ENCODE data around the gene CCDC18. TPM values are rescaled to one million over a fixed set of nuclear protein-coding genes. Genes with fewer than 3 reads are reported as not detected.
"Not testable (repeated sequence)": the region's sequence is repeated elsewhere in the genome, so short reads cannot be mapped to it uniquely, and the experiment has no call there.

The CCDC18 gene, protein sequence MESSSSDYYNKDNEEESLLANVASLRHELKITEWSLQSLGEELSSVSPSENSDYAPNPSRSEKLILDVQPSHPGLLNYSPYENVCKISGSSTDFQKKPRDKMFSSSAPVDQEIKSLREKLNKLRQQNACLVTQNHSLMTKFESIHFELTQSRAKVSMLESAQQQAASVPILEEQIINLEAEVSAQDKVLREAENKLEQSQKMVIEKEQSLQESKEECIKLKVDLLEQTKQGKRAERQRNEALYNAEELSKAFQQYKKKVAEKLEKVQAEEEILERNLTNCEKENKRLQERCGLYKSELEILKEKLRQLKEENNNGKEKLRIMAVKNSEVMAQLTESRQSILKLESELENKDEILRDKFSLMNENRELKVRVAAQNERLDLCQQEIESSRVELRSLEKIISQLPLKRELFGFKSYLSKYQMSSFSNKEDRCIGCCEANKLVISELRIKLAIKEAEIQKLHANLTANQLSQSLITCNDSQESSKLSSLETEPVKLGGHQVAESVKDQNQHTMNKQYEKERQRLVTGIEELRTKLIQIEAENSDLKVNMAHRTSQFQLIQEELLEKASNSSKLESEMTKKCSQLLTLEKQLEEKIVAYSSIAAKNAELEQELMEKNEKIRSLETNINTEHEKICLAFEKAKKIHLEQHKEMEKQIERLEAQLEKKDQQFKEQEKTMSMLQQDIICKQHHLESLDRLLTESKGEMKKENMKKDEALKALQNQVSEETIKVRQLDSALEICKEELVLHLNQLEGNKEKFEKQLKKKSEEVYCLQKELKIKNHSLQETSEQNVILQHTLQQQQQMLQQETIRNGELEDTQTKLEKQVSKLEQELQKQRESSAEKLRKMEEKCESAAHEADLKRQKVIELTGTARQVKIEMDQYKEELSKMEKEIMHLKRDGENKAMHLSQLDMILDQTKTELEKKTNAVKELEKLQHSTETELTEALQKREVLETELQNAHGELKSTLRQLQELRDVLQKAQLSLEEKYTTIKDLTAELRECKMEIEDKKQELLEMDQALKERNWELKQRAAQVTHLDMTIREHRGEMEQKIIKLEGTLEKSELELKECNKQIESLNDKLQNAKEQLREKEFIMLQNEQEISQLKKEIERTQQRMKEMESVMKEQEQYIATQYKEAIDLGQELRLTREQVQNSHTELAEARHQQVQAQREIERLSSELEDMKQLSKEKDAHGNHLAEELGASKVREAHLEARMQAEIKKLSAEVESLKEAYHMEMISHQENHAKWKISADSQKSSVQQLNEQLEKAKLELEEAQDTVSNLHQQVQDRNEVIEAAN (N-terminal part only)
- 4.4 and 9.8 TPM in 2 replicates for total RNA-seq (2014; rRNA removed; shearing (Covaris generic))

DNA sequence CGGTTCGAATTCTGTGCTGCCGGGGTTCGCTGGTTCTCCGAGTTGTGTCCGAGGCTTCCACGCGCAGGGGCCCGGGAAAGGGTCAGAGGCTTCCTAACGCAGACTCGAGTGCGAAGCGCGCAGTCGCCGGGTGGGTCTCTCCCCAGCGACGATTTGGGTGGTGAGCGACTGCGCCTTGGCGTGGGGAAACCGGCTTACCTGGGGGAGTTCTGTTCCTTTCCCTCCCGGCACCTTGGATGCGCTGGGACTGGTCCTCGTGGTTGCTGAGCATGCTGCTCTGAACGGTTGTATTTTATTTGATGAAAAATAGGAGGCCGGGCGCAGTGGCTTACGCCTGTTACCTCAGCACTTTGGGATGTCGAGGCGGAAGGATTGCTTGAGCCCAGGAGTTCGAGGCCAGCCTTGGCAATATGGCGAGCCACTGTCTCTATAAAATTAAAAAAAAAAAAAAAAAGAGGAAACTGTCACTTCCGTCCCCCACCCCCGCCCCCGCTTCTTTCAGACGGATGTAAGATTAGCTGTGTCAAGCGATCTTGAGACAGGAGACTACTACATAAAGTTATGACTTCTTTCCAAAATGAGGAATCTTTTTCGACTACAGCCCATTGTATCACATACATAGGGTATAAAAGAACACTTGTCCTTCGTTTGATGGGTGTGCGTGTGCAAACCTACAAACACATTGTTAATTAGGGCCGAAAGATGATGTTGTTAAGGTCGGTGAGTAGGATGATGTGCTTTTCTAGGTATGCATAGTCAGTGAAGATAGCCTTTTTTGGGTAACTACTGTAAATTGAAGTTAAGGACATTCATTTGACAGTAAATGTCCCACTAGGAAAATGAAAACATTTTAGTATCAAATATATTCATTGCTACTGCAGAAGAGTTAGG lies at the start of gene CCDC18:
Gene CCDC18, plus strand, starts transcription at position 2 of the 891 bp plus-strand sequence. CDS start 2,638 bp downstream, outside the sequence.
- no peak for DNase-seq (ENCODE audit: low spot score)

GRCh38 chr1:93132638-93133037 lies 47.9 kb upstream of the CCDC18 start:
- no peak for DNase-seq (ENCODE audit: low spot score)
- in situ Hi-C loops (cut with HindIII; ENCODE audit: low sequenced_read_pairs), result no loop called here

More for the DNA sequence above, at the start of gene CCDC18:
- in situ Hi-C loops (cut with HindIII; ENCODE audit: low sequenced_read_pairs), result no loop called here

DNA sequence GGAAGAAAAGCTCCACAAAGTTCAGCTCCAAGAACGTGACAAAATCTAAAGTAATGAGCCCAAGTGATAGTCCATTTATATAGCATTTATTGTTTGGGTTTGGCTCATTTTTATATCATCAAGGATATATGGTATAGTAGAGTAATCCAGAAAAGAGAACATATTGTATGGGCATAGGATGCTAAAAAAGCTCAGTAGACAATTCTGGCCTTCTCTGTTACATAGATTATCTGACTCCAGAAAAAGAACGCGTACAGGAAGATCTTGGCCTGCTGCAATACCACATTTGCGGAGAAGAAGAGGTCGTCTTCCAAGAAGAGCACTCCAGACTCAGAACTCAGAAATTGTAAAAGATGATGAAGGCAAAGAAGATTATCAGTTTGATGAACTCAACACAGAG lies 44.1 kb upstream of the CCDC18 start:
- in situ Hi-C loops (cut with HindIII; ENCODE audit: low sequenced_read_pairs), result no loop called here
- no peak for DNase-seq (ENCODE audit: low spot score)

- no peak for DNase-seq (ENCODE audit: low spot score)
- in situ Hi-C loops (cut with HindIII; ENCODE audit: low sequenced_read_pairs), result no loop called here
These were observed 42.8 kb upstream of the CCDC18 start for GRCh38 chr1:93137604-93138292.

DNA sequence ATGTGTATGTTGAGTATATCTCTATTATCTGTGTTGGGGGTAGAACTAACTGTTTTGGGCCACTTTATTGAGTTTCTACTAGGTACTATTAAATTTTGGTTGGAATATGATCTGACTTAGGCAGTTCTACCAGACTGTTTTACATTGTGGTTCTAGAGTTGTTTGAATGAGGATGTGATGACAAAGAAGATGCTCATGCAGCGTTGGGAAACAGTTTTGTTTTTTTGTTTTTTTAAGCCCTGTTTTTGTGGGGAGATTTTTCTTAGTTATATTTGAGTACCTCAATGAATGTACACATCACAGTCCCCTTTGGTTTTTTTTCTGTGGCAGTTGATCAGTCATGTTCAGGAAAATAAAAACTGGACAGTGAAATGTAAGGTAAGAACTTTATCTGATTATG lies 40.4 kb upstream of the CCDC18 start:
- in situ Hi-C loops (cut with HindIII; ENCODE audit: low sequenced_read_pairs), result no loop called here
- DNase-seq (ENCODE audit: low spot score), result no peak

- in situ Hi-C loops (cut with HindIII; ENCODE audit: low sequenced_read_pairs), result no loop called here
- no peak for DNase-seq (ENCODE audit: low spot score)
These were observed 38.4 kb upstream of the CCDC18 start for GRCh38 chr1:93142161-93142560.

DNA sequence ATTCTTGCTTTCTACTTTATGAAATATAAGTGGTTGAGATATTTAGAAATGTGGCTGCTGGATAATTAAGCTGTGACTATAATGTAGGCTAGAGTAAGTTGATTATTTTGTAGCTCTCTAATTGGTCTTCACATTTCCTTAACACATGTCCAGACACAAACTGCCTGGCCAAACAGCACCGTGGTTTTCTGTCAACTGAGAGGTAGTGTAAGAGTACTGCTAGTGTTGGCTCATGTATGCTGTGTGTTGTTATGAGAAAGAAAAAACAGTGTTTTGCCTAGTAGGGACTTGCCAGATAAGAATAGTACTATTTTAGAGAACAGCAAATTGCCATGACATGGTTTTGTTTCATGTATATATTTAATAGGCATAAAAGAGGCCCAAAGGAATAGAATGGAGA lies 37.4 kb upstream of the CCDC18 start:
- no peak for DNase-seq (ENCODE audit: low spot score)
- in situ Hi-C loops (cut with HindIII; ENCODE audit: low sequenced_read_pairs), result no loop called here

GRCh38 chr1:93143769-93144168 lies 36.8 kb upstream of the CCDC18 start:
- no peak for DNase-seq (ENCODE audit: low spot score)
- in situ Hi-C loops (cut with HindIII; ENCODE audit: low sequenced_read_pairs), result no loop called here

GRCh38 chr1:93148001-93148400 lies 32.5 kb upstream of the CCDC18 start:
- DNase-seq (ENCODE audit: low spot score), result no peak
- in situ Hi-C loops (cut with HindIII; ENCODE audit: low sequenced_read_pairs), result no loop called here

- in situ Hi-C loops (cut with HindIII; ENCODE audit: low sequenced_read_pairs), result no loop called here
- no peak for DNase-seq (ENCODE audit: low spot score)
These were observed 29.8 kb upstream of the CCDC18 start for GRCh38 chr1:93150729-93151128.

DNA sequence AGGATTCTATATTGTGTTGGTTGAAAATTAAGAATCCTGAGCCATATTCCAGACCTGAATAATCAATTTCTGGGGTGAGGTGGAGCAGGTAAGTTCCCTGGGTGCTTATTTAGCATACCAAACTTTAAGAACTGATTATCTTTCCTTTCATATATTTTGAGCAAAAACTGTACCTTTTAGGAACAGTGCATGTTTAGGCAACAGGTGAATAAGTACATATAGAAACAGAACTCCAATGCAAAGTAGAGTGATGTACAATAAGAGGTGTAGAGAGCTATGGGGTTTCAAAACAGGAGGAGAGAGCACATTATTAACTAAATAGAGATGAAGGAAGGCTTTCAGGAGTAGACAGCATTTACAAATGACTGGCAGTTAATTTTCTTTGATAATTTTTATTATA lies 29.1 kb upstream of the CCDC18 start:
- DNase-seq (ENCODE audit: low spot score), result no peak
- in situ Hi-C loops (cut with HindIII; ENCODE audit: low sequenced_read_pairs), result no loop called here

GRCh38 chr1:93152835-93153234 lies 27.7 kb upstream of the CCDC18 start:
- in situ Hi-C loops (cut with HindIII; ENCODE audit: low sequenced_read_pairs), result no loop called here
- DNase-seq (ENCODE audit: low spot score), result no peak

DNA sequence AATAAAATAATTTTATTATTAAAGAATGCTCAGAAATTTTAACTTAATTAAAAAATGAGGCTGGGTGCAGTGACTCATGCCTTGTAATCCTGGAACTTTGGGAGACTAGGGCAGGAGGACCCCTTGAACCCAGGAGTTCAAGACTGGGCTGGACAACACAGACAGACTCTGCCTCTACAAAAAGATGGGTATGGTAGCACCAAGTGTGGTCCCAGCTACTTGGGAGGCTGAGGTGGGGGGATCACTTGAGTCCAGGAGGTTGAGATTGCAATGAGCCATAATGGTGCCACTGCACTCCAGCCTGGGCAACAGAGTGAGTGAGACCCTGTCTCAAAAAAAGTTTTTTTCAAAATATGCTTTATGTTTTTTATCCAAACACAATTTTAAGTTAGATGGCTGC lies 25.6 kb upstream of the CCDC18 start:
- no peak for DNase-seq (ENCODE audit: low spot score)
- in situ Hi-C loops (cut with HindIII; ENCODE audit: low sequenced_read_pairs), result no loop called here

DNA sequence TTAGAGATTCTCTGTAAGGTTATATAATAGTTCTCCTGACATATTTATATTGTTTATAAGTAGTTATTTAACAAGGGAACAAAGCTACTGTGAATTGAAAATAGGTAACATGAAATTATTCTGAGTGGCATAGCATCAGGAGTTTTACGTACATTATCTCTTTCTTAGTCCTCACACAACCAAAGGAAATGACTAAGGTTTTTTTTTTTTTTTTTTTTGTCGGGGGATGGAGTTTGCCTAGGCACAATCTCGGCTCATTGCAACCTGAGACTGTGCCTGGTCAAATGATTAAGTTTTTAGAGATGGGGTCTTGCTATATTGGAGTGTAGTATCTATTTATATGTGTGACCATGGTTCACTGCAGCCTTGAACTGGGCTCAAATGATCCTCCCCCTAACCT lies 25.2 kb upstream of the CCDC18 start:
- DNase-seq (ENCODE audit: low spot score), result no peak
- in situ Hi-C loops (cut with HindIII; ENCODE audit: low sequenced_read_pairs), result no loop called here

- in situ Hi-C loops (cut with HindIII; ENCODE audit: low sequenced_read_pairs), result no loop called here
- DNase-seq (ENCODE audit: low spot score), result no peak
These were observed 21.2 kb upstream of the CCDC18 start for GRCh38 chr1:93159337-93159736.

GRCh38 chr1:93163314-93163713 lies 17.2 kb upstream of the CCDC18 start:
- in situ Hi-C loops (cut with HindIII; ENCODE audit: low sequenced_read_pairs), result not testable (repeated sequence)

DNA sequence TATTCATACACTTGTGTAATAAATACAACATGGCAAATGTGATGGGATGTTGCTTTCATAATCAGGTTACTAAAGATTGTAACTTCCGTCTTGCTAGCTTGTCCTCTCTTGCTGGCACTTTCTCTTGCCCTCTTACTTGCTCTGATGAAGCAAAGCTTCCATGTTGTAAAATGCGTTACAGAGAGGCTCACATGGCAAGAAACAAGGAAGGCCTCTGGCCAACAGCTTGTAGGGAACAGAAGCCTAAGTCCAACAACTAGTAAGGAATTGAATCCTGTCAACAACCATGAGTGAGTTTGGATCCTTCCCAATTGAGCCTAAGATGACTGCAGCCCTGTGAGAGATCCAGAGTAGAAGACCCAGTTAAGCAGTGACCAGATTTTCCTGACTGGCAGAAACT lies 15.7 kb upstream of the CCDC18 start:
- DNase-seq (ENCODE audit: low spot score), result no peak
- in situ Hi-C loops (cut with HindIII; ENCODE audit: low sequenced_read_pairs), result no loop called here

More at GRCh38 chr1:93163314-93163713, 17.2 kb upstream of the CCDC18 start:
- DNase-seq (ENCODE audit: low spot score), result not testable (repeated sequence)

DNA sequence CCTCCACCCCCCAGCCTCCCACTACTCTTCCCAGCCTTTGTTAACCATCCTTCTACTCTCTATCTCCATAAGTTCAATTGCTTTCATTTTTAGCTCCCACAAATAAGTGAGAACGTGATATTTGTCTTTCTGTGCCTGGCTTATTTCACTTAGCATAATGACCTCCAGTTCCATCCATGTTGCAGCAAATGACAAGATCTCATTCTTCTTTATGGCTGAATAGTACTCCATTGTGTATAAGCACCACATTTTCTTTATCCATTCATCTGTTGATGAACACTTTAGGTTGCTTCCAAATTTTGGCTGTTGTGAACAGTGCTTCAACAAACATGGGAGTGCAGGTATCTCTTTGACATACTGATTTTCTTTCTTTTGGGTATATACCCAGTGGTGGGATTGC lies 14.6 kb upstream of the CCDC18 start:
- DNase-seq (ENCODE audit: low spot score); in situ Hi-C loops (cut with HindIII; ENCODE audit: low sequenced_read_pairs): not testable (repeated sequence)
